Peyer's patch (tissue), 4 donors: ENCODE results near the gene PAX8.

Source experiments
- POLR2A ChIP-seq, 2 donors: fragments of 450-650 bp; IDR thresholded peaks; one replicate each; pipeline ENCODE4 v1.5.1; 2017; ENCODE audit warnings: antibody characterized with exemption in 2 of 2, mild to moderate bottlenecking in 2 of 2, moderate library complexity in 2 of 2
- TF ChIP-seq, protein P1 (sequence below), 6 experiments: fragments of 450-650 bp in 4 of 6; fragments of 200-600 bp in 2 of 6; sonication (generic) in 1 of 6; IDR thresholded peaks; one replicate each; pipeline ENCODE4 v1.5.1; 2017 to 2019; ENCODE audit warnings: antibody characterized with exemption in 6 of 6, mild to moderate bottlenecking in 3 of 6, moderate library complexity in 1 of 6

DNA sequence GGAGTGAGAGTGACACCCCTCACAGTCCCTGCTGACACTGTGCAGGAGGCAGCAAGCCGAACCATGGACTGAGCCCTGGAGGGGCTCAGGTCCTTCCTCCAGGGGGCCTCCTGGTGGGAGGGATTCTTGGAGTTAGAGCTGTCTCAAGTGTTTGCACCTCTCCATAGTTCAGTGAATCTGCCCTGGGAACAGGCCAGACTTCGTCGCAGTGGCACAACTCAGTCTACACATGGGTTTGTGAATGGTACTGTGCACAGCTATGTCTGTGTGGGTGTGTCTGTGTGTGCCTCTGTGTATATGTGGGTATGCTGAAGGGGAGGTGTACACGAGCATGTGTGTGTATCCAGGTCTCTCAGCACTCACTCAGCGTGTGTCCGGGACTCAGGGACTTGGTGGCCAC, 36.4 kb downstream of the PAX8 start:
- TF ChIP-seq, protein P1, sequence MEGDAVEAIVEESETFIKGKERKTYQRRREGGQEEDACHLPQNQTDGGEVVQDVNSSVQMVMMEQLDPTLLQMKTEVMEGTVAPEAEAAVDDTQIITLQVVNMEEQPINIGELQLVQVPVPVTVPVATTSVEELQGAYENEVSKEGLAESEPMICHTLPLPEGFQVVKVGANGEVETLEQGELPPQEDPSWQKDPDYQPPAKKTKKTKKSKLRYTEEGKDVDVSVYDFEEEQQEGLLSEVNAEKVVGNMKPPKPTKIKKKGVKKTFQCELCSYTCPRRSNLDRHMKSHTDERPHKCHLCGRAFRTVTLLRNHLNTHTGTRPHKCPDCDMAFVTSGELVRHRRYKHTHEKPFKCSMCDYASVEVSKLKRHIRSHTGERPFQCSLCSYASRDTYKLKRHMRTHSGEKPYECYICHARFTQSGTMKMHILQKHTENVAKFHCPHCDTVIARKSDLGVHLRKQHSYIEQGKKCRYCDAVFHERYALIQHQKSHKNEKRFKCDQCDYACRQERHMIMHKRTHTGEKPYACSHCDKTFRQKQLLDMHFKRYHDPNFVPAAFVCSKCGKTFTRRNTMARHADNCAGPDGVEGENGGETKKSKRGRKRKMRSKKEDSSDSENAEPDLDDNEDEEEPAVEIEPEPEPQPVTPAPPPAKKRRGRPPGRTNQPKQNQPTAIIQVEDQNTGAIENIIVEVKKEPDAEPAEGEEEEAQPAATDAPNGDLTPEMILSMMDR (IDR thresholded peaks at IDR 0.05): no peak
- no peak for TF ChIP-seq POLR2A (IDR thresholded peaks at IDR 0.05)
